HUES6 (cell line): ENCODE results near the gene CDC42BPA.

ENCODE experiments used
- H3K27ac ChIP-seq: 2 replicates; pipeline ENCODE4 v1.7.0; 2013; ENCODE audit warnings: low read depth, mild to moderate bottlenecking, low read length, inconsistent platforms
- H3K27me3 ChIP-seq: 2 replicates; pipeline ENCODE4 v1.6.1; 2013; ENCODE audit warnings: low read length; ENCODE audit not compliant: control insufficient read depth, insufficient read depth
- H3K36me3 ChIP-seq: 2 replicates; pipeline ENCODE4 v1.6.1; 2013; ENCODE audit warnings: low read length; ENCODE audit not compliant: control insufficient read depth, insufficient read depth
- H3K4me1 ChIP-seq: 2 replicates; pipeline ENCODE4 v1.6.1; 2013; ENCODE audit warnings: low read length; ENCODE audit not compliant: control insufficient read depth, insufficient read depth
- H3K4me3 ChIP-seq: 2 replicates; pipeline ENCODE4 v1.5.1; 2013; ENCODE audit warnings: low read depth, low read length
- H3K9ac ChIP-seq: one replicate; pipeline ENCODE4 v1.6.1; 2013; ENCODE audit warnings: mild to moderate bottlenecking, low read length
- H3K9me3 ChIP-seq: 2 replicates; pipeline ENCODE4 v1.6.1; 2013; ENCODE audit warnings: low read depth, low read length; ENCODE audit not compliant: control insufficient read depth, insufficient read depth

CDC42BPA gene

GRCh38 chr1:227305894-227306626 is 12.2 kb downstream of the CDC42BPA start:
- Histone ChIP-seq H3K4me3 (no peak overlapping the region), H3K9ac (no peak overlapping the region), H3K4me1 (no peaks in the 10 kb centered on the region), H3K27me3 (no peaks in the 10 kb centered on the region), H3K27ac (no peak overlapping the region), H3K9me3 (no peaks in the 10 kb centered on the region), H3K36me3 (no peaks in the 10 kb centered on the region; the same call in 1 of the 2 replicates)

DNA sequence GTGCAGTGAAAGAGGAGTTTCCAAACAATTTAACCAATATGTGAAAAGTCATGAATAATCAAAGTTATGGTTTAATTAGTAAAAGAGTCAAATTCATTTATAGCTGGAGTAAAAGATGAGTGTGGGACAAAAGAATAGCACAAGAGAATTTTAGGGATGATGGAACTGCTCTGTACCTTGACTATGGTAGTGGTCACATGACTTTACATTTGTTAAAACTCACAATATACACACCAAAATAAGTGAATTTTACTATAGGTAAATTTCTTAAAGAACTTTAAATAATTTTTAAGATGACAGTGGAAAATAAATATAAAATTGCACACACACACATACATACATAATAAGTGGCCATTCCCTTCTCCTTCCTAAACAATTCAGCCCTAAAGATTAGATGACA is 13.6 kb downstream of the CDC42BPA start:
- H3K27ac ChIP-seq, result no peak overlapping the region
- H3K9ac ChIP-seq, result no peak overlapping the region
- H3K27me3 ChIP-seq, result no peaks in the 10 kb centered on the region
- H3K4me1 ChIP-seq, result no peaks in the 10 kb centered on the region
- no peaks in the 10 kb centered on the region for H3K9me3 ChIP-seq
- no peaks in the 10 kb centered on the region; the same call in 1 of the 2 replicates for H3K36me3 ChIP-seq
- H3K4me3 ChIP-seq, result no peak overlapping the region

DNA sequence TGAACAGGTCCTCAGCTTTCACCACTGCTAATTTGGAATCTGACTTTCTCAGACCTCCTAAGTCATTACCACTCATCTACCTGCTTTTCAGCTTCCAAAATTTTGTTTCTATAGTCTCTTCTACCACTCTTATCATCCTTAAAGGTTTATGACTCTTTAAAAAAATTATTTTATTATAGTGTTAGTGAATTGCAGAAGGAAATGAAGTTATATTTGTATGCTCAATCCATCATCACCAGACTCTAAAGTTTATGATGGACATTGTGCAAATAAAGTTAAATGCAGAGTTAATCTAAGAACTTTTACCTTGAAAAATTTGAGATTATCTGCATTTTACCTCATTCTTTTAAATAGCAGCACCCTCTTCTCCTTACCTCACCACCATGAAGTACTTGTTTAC is 14.6 kb downstream of the CDC42BPA start:
- H3K27ac ChIP-seq, result no peak overlapping the region
- H3K36me3 ChIP-seq, result no peaks in the 10 kb centered on the region; the same call in 1 of the 2 replicates

DNA sequence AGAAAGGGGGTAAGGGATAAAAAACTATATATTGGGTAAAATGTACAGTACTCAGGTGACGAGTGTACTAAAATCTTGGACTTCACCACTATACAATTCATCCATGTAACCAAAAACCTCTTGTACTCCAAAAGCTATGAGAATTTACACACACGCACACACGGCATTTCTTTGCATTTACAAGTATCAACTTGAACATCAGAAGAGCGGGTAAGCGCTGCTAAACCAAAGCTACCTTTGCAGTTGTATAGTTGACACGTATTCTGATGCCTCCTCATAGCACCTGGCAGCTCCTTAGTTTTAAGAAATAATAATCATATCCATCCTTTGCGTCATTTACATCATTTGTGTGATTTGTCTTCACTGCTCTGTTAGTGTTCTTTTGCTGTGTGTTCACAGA is 17.6 kb downstream of the CDC42BPA start:
- Histone ChIP-seq H3K27me3 (no peaks in the 10 kb centered on the region), H3K9ac (no peak overlapping the region), H3K36me3 (no peaks in the 10 kb centered on the region; the same call in 1 of the 2 replicates), H3K4me3 (no peak overlapping the region), H3K4me1 (no peaks in the 10 kb centered on the region), H3K9me3 (no peaks in the 10 kb centered on the region; the same call in 1 of the 2 replicates), H3K27ac (no peak overlapping the region)

More for the DNA sequence above, 14.6 kb downstream of the CDC42BPA start:
- no peak overlapping the region for H3K9ac ChIP-seq
- no peaks in the 10 kb centered on the region for H3K4me1 ChIP-seq
- H3K9me3 ChIP-seq, result no peaks in the 10 kb centered on the region
- H3K4me3 ChIP-seq, result no peak overlapping the region
- no peaks in the 10 kb centered on the region for H3K27me3 ChIP-seq

GRCh38 chr1:227299688-227300087 is 18.6 kb downstream of the CDC42BPA start:
- Histone ChIP-seq H3K4me3 (no peak overlapping the region), H3K27ac (no peak overlapping the region), H3K4me1 (no peaks in the 10 kb centered on the region), H3K9ac (no peak overlapping the region), H3K9me3 (no peaks in the 10 kb centered on the region; the same call in 1 of the 2 replicates), H3K27me3 (no peaks in the 10 kb centered on the region), H3K36me3 (no peaks in the 10 kb centered on the region)

- Histone ChIP-seq H3K36me3 (no peaks in the 10 kb centered on the region), H3K27ac (no peak overlapping the region), H3K4me3 (no peak overlapping the region), H3K9ac (no peak overlapping the region), H3K4me1 (no peaks in the 10 kb centered on the region), H3K9me3 (no peaks in the 10 kb centered on the region; the same call in 1 of the 2 replicates), H3K27me3 (no peaks in the 10 kb centered on the region)
Observed at GRCh38 chr1:227299241-227299627, 19.1 kb downstream of the CDC42BPA start.

GRCh38 chr1:227298512-227299240 is 19.6 kb downstream of the CDC42BPA start:
- Histone ChIP-seq H3K4me3 (no peak overlapping the region), H3K27me3 (no peaks in the 10 kb centered on the region), H3K9me3 (no peaks in the 10 kb centered on the region; the same call in 1 of the 2 replicates), H3K9ac (no peak overlapping the region), H3K36me3 (no peaks in the 10 kb centered on the region), H3K4me1 (no peaks in the 10 kb centered on the region), H3K27ac (no peak overlapping the region)

GRCh38 chr1:227297073-227297793 is 21.1 kb downstream of the CDC42BPA start:
- H3K27me3 ChIP-seq, result no peaks in the 10 kb centered on the region
- no peaks in the 10 kb centered on the region for H3K36me3 ChIP-seq
- H3K27ac ChIP-seq, result no peak overlapping the region
- no peak overlapping the region for H3K4me3 ChIP-seq
- no peak overlapping the region for H3K9ac ChIP-seq
- no peaks in the 10 kb centered on the region for H3K4me1 ChIP-seq
- H3K9me3 ChIP-seq, result no peaks in the 10 kb centered on the region; the same call in 1 of the 2 replicates

DNA sequence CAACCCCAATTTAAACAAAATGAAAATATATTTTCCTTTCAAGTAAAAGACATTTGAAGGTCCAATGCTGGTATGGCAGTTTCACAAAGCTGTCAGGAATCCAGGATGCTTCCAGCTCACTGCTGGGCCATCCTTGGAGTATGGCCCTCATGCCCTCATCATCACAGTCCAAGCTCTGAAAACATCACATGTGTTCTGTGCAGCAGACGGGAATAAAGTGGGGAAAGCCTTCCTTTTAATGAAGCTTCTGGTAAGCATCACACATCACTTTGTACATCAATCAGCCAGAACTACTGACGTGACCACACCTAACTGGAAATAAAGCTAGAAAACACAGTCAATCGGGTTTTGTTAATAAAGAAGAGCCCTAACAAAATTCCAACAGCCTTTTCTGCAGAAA is 22.7 kb downstream of the CDC42BPA start:
- Histone ChIP-seq H3K4me3 (no peak overlapping the region), H3K9me3 (no peaks in the 10 kb centered on the region; the same call in 1 of the 2 replicates), H3K4me1 (no peaks in the 10 kb centered on the region), H3K9ac (no peak overlapping the region), H3K27me3 (no peaks in the 10 kb centered on the region), H3K27ac (no peak overlapping the region), H3K36me3 (peaks cover 2% of the 10 kb centered on the region; the same call in 1 of the 2 replicates)

- H3K36me3 ChIP-seq, result peaks cover 16% of the 10 kb centered on the region; the same call in 1 of the 2 replicates
- H3K4me3 ChIP-seq, result no peak overlapping the region
- H3K27me3 ChIP-seq, result no peaks in the 10 kb centered on the region
- no peaks in the 10 kb centered on the region for H3K4me1 ChIP-seq
- peaks cover 52% of the 10 kb centered on the region for H3K9me3 ChIP-seq
- H3K27ac ChIP-seq, result no peak overlapping the region
- H3K9ac ChIP-seq, result no peak overlapping the region
Observed at GRCh38 chr1:227285745-227286144, 32.5 kb downstream of the CDC42BPA start.
